Activated CD4-positive, alpha-beta T cell treated with anti-CD3 and anti-CD28 coated beads, Interleukin-2, Interleukin-6, amounts not matched to agents 100 ng/mL and 50 ng/mL, durations not matched to agents 16 hours and 8 hours (primary cell): Measurements from ENCODE around the gene OR10A4.
"Not testable (repeated sequence)": the region's sequence is repeated elsewhere in the genome, so short reads cannot be mapped to it uniquely, and the experiment has no call there.

Experiments used
- DNase-seq: peaks from one replicate; pipeline ENCODE4 v3.0.0-alpha.2; 2020

The OR10A4 gene, protein sequence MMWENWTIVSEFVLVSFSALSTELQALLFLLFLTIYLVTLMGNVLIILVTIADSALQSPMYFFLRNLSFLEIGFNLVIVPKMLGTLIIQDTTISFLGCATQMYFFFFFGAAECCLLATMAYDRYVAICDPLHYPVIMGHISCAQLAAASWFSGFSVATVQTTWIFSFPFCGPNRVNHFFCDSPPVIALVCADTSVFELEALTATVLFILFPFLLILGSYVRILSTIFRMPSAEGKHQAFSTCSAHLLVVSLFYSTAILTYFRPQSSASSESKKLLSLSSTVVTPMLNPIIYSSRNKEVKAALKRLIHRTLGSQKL

DNA sequence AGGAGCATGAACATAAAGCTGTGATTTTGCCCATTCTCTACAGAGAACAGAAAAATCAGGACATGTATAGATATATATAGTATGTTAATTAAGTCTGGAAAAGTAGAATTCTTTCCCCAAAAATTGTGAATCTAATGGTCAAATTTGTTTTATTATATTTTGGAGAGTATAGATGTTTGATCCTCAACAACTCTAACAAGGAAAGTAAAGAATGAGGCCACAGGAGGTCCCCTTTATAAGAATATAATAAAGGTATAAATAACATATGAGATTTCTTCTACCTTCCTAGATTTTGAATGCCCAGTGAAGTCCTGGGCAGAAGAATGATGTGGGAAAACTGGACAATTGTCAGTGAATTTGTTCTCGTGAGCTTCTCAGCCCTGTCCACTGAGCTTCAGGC lies at the start of gene OR10A4:
TSS of gene OR10A4 (plus strand) at position 301 of the 400 bp plus-strand sequence. CDS start at position 324, 23 bp downstream.
- DNase-seq: no peak

DNA sequence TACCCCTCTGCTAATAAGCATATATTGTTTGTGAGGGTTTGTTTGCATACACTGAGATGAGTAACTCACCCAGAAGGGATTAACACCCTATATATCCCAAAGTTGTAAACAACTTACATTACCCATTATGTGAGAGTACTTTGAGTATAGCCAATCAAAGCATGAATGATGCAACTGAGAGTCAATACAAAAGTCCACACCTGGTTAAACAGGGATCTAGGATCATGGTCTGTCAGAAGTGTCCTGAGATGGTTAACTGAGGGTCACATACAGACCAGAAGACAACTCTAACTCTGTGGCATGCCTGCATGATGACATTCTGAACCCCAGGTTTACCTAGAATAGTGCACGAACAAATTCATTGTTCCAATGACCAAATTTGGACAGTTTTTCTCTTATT lies 48.3 kb upstream of the OR10A4 start:
- no peak for DNase-seq

DNA sequence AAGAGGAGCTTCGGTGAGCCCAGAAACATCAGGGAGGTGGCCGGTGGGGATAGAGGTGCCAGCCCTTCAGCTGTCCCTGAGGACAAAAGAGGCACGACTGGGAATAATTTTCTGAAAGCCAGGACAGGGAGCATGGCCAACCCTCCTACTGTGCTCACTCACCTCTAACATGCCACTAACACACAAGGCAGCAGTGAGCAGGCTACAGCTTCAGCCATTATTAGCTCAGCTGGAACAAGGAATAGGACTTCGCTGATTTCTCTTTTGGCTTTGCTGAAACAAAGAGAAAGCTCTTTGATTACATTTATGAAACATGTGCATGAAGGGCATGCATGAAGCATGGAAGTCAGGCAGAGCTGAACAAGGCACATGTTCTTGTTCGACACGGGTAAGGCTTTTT lies 43.1 kb upstream of the OR10A4 start:
- DNase-seq: no peak

DNA sequence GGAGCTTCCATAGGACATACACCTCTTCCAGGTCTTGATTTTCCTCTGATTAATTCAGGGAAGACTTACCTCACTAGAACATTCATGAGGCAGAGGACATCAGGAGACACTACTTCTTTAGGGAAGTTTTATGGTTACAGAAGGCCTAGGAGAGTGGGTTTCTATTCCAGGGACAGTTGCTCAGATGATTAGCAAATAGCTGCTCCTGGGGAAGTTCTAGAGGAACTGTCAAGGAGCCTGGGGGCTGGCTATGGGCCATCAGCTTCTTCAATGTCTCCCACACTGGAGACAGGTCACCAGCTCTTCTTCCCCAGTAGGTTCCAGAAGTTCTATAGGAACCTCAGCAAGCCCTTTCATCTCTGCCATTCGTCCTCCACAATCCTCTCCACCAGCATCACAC lies 42.4 kb upstream of the OR10A4 start:
- no peak for DNase-seq

DNA sequence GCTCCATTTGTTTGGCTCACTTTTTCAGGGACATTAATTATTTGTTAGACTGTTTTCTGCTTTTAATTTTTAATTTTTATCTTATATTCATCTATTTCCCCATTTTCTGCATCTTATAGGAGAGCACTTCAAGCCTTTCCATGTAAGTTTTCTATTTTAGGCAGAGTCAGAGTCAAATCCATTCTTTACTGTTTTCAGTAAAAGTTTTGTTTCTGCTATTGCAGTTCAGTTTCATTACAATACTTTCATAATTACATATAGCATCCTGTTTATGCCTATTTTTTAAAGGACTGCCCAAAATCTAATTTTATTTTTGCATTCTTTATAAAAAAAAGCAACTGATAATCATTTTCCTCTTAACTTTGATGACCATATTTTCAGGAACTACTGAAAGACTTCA lies 34.7 kb upstream of the OR10A4 start:
- peak; percentile 20 for DNase-seq

DNA sequence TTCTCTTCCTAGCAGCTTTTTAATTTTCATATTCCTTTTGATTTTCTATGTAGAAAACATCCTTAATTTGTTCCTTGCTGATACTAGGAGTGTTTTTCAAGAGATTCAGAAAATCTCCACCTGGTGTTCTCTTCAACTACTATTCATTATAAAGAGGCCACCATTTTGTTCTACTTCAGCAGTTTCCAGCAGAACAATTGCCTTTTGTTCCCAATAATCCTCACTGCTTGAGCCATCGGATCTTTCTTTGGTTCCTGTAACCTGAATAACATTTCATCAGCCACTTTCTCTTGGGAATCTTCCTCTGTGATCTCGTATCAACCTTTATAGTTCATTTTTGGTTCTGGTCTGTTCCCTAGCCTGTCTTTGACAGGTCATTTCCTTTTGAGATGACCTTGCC lies 32.8 kb upstream of the OR10A4 start:
- no peak for DNase-seq

DNA sequence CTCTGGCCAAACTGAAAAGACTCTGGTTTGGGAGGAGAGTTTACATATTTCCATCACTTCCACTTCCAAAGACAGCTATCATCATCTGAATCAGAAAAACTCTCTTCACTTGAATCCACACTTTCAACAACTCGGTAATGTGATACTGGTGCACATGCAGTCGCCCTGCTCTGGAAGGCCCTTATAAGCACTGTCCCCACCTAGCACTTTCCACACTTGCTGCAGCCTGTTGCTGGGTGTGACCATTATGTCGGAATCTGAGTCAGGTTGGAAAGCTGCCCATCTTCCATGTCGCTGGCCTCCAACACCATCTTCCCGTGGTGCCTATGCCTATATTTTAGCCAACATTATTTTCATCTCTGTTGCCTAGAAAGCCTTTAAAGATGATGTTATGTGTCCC lies 32.1 kb upstream of the OR10A4 start:
- DNase-seq: no peak

DNA sequence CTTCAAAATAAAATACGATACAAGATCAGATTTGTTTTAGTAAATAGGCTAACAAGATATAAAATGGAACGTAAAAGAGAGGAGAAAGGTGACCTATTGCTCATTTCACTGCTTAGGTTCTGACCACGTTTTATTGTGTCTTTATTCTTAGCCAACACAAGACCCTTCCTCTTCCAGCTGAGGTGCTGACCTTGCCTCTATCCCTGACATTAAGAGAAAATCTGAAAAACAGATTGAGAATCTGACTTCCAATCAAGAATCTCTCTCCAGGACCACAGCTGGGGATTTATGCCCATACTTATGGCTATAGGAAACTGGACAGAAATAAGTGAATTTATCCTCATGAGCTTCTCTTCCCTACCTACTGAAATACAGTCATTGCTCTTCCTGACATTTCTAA lies 31.0 kb upstream of the OR10A4 start, which contains the start of gene OR10A5:
TSS of gene OR10A5 (plus strand) at position 301 of the 400 bp plus-strand sequence. CDS start at position 301, 0 bp downstream.
- DNase-seq: no peak

DNA sequence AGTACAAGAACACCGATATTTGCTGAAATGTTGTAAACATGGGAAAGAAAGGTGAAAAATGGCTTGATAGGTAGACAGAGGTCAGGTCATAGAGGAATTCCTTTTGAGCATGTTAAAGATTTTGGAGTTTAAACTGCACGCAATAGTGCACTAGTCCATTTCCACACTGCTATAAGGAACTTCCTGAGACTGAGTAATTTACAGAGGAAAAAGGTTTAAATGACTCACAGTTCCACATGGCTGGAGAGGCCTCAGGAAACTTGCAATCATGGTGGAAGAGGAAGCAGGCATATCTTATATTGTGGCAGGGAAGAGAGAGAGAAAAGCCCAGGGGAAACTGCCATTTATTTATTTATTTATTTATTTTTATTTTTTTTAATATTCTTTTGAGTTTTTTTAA lies 25.9 kb upstream of the OR10A4 start:
- no peak for DNase-seq

DNA sequence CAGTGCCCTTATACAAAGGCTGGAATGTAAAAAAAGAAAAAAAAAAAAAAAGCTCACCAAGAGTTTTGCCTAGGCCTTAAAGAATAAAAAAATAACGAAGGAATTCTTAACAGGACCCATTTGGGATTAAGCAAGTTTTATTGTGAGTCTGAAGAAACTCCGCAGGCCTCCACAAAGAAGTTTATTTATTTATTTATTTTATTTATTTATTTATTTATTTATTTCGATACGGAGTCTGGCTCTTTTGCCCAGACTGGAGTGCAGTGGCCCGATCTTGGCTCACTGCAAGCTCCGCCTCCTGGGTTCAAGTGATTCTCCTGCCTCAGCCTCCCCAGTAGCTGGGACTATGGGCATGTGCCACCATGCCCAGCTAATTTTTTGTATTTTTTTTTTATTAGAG lies 21.6 kb upstream of the OR10A4 start:
- not testable (repeated sequence) for DNase-seq

DNA sequence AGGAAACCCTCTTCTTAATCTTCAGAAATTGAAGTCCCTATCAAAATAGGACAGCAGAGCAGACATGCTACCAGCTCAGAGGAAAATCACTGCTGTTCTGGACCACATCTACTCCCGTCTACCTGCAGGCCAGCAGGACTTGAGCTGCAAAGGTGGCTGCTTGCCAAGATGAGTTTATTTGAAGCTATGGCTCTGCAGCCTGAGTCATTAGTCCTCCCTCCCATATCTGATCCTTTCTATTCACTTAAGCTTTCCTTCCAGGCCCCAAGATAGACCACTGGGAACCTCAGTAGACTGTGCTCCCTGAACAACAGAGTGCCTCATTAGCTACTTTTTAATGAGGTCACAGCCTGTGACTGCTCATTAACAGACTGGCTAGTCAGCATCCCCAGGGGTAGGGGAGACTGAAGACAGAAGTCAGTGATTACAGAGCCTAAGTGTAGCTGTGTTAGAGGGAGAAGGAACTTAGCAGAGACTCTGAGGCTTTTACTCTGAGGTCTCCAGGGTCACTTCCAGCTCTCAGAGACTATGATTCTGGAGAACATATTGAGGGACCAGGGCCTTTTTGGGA lies 20.4 kb upstream of the OR10A4 start:
- DNase-seq: no peak

DNA sequence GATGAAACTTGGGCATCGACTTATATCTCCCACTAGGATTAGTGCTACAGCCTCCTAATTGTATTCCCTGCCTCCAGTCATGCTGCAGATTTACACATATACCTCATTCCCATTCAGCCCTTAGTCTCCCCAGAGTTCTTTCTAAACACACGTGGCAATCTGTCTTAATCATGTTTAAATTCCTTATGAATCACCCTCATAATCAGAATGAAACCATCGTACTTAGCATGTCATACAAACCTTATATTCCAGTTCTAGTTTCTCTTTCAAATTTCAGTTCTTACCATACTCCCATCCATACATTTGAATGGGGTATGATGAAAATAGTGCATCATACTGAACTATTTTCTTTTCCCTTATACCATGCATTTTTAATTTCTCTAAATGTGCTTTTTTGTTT lies 19.6 kb upstream of the OR10A4 start:
- DNase-seq: peak; percentile 53

DNA sequence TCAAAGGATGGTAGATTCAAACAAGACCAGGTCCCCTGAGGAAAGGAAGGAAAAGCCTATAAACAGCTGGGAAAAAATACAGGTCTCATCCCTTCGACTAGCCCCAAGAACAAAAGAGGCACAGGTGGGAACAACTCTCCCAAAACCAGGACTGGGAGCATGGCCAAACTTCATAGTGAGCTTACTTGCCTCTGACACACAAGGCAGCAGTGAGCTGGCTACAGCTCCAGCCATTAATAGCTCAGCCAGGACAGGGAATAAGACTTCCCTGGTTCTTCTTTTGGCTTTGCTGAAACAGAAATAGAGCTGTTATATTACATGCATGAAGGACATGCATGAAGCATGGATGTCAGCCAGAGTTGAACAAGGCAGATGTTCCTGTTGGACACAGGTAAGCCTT lies 13.5 kb upstream of the OR10A4 start, which contains the start of gene OR10A2:
TSS of gene OR10A2 (plus strand) at position 97 of the 400 bp plus-strand sequence. CDS start 6,698 bp downstream, outside the sequence.
- DNase-seq: no peak

DNA sequence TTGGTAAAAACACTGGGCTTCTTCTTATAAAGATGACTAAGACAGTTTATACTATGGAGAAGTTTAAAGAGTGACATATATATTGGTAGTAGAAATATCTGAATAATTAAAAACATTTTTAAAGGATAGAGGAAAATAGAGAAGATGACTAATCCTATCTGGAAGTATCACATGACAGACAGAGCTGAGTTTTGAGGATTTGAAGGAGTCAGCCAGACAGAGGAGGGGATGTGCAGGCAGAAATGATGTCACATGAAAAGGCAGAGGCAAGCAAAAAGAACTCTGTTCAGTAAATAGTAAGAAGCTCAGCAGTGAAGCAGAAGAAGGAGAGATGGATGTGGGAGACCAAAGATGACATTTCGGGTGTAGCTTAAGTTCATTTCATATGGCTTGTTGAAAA lies 12.0 kb upstream of the OR10A4 start:
- DNase-seq: no peak

DNA sequence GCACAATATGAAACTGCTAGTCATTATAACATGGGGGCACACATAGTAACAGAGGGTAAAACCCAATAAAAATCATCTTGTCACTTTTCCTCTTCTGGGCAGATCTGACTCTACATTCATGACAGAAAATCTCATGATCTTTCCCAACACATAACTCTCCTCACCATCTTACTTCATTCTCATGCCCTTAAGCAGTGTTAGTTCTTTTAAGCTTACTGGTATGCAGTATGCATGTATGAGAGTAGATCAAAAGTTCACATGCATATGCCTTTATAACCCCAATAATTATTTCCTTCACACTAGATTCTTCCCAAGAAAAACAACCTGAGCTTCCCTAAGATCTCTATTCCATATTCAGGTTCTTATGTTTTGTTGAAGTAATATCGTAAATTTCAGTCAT lies 5.1 kb upstream of the OR10A4 start:
- DNase-seq: no peak

DNA sequence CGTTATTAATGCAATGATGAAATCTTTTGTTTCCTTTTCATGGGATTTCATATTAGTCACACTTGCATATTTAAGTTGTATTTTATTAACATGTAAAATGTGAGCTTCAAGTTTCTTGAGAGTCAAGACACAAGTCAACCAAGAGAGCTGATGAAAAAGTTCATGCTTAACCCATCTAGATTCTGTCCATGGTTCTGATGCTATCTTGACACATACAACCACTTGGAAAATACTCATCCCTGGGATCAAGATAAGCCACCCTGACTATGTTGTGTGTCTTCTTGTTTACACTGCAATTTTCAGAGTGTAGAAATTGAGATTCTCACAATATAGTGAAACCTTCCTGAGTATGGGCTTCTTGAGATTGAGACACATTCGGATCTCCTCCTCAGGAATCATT lies 664 bp upstream of the OR10A4 start:
- DNase-seq: no peak

DNA sequence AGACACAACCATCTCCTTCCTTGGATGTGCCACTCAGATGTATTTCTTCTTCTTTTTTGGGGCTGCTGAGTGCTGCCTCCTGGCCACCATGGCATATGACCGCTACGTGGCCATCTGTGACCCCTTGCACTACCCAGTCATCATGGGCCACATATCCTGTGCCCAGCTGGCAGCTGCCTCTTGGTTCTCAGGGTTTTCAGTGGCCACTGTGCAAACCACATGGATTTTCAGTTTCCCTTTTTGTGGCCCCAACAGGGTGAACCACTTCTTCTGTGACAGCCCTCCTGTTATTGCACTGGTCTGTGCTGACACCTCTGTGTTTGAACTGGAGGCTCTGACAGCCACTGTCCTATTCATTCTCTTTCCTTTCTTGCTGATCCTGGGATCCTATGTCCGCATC lies 489 bp downstream of the OR10A4 start:
- no peak for DNase-seq

DNA sequence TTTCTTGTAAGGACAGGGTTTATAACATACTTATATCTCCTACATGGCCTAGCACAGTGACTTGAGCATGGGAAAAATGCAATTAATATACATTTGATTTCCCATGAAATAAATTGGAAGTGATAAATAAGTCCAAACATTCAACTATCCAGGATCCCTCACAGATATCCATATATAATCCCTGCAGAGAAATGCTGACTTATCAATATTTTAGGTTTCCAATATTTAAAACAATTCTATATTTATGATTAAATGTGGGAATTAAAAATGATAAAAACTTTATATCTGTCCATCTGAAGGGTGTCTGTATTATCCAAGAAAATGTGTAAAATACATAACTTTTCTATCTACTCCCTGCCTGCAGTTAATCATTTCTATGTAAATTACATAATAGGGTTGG lies 6.3 kb downstream of the OR10A4 start:
- DNase-seq: no peak

DNA sequence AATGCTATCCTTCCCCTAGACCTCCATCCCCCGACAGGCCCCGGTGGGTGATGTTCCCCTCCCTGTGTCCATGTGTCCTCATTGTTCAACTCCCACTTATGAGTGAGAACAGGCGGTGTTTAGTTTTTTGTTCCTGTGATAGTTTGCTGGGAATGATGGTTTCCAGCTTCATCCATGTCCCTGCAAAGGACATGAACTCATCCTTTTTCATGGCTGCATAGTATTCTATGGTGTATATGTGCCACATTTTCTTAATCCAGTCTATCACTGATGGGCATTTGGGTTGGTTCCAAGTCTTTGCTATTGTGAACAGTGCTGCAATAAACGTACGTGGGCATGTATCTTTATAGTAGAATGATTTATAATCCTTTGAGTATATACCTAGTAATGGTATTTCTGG lies 11.3 kb downstream of the OR10A4 start:
- DNase-seq: not testable (repeated sequence)

DNA sequence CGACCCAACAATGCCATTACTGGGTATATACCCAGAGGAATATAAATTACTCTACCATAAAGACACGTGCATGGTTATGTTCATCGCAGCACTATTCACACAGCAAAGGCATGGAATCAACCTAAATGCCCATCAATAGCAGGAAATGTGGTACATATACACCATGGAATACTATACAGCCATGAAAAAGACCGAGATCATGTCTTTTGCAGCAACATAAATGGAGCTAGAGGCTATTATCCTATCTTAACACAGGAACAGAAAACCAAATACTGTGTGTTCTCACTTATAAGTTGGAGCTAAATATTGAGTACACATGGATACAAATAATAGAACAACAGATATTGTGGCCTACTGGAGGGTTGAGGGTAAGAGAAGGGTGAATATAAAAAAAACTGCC lies 12.4 kb downstream of the OR10A4 start:
- DNase-seq: no peak

DNA sequence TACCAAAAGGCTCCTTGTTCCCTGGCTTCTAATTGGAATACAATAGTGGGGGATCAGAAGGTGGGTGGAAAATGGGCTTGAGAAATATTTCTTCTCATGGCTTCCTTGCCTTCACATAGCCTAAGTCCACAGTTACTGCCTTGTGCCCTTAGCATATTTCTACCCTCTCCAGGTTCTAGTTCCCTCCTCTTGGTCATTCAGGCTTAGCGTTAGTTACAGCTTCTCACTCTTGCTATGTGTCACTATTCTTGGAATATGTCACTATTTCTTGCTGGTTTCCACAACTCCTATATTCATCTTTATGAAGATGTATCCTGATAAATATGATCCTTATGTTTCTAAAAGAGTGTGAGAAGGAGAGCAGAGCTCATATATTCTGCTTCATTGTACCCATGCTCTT lies 13.4 kb downstream of the OR10A4 start:
- no peak for DNase-seq

DNA sequence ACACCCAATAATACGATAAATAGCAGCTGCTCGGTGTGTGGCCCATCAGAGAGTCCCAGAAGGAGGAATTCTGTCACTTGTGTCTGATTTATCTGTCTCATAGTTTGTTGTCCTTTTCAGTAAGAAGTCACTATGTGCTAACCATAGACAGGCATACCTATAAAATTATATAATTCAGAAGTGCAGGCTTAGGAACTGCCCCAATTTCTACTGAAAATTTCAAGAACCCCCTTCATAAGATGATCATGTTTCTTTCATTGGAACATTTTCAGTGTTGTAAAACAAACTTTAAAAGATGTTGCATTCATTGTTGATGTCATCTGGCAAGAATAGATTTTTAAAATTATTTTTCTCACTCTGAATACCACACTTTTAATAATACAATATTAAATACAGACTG lies 16.0 kb downstream of the OR10A4 start, which contains the start of gene OR2D2:
TSS of gene OR2D2 (minus strand) at position 101 of the 400 bp plus-strand sequence. CDS start at position 101, 0 bp downstream.
- DNase-seq: no peak

DNA sequence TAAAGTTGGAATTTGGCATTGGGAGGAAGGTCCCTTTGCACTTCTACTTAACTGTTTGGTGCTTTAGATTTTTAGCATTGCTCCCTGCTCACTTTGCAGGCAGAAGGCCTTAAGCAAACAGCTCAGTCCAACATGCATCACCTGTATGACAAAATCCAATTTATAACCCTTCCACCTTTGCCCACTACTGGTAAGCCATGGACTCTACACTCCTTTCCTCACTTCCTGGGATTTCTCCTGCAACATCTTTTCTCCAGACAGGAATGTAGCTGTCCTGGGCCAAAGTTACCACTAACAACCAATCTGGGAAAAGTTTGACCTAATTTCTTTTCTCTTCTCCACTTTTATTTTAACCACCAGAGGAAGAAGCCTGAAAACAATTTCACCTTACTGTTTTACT lies 17.7 kb downstream of the OR10A4 start:
- no peak for DNase-seq

DNA sequence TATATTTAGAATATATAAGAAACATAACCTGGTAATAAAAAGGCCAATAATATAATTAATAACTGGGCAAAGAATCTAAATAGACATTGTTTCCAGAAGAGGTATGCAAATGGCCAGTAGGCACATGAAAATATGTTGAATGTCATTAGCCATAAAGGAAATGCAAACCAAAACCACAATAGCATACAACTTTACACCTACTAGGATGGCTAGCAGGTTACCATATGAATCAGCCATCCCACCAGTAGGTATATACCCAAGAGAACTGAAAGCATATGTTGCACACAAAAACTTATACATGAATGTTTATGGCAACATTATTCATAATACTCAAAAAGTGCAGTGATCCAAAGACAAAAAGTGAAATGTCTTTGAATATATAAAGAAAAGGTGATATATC lies 18.6 kb downstream of the OR10A4 start:
- DNase-seq: peak; percentile 29

DNA sequence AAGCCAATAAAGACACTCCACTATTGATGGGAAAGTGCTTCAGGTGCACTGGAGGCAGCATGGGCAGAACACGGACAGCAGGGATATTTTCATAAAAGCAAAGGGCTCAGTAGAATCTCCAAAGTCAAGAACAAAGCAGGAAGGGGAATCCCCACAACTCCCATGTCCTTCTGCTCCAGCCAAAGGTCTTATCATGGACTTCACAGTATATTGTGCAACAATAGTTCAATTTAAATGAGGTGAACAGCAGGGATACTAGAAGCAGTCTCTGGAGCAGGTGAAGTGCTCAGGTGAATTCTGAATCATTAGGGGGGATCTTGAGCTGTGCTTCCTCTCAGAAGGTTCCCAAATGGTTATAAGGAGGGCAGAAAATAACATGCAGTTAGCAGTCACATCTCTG lies 22.5 kb downstream of the OR10A4 start:
- no peak for DNase-seq
